ENCODE data around the gene PHACTR1.

DNA sequence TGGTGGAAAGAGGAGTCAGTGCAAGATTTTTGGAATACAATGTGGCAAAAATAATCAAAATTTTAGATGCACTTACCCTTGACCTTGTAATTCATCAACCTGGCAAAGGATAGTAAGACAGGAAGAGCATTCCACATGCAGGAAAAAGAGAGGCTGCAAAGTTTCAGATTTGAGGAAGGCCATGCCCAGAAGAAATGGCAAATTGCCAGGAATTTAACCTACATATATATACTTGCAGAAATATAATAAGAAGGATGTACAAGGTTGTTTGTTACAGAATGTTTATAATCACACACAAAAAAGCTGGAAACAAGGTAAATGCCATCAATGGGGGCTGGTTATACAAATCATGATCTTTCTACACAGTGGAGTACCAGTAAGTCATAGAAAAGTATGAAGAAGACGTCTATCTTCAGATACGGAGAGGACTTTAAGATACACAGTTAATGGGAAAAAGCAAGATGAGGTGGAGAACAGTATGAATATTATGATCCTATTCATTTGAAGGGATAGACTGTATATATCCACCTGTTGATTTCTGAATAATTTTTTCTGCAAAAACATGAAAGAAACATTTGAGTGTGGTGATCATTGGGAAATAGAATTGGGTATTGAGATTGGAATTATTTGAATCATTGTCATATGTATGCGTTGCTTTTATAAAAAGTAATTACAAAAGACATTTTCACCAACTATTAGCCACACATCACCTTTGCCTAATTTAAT is 358.0 kb downstream of the PHACTR1 start:
- TF ChIP-seq, protein P1, sequence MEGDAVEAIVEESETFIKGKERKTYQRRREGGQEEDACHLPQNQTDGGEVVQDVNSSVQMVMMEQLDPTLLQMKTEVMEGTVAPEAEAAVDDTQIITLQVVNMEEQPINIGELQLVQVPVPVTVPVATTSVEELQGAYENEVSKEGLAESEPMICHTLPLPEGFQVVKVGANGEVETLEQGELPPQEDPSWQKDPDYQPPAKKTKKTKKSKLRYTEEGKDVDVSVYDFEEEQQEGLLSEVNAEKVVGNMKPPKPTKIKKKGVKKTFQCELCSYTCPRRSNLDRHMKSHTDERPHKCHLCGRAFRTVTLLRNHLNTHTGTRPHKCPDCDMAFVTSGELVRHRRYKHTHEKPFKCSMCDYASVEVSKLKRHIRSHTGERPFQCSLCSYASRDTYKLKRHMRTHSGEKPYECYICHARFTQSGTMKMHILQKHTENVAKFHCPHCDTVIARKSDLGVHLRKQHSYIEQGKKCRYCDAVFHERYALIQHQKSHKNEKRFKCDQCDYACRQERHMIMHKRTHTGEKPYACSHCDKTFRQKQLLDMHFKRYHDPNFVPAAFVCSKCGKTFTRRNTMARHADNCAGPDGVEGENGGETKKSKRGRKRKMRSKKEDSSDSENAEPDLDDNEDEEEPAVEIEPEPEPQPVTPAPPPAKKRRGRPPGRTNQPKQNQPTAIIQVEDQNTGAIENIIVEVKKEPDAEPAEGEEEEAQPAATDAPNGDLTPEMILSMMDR (conservative IDR thresholded peaks at IDR 0.05; ENCODE audit: low read depth, low read length) = no peak
- TF ChIP-seq POLR2A (IDR thresholded peaks at IDR 0.05; ENCODE audit: low read depth, low read length) (no peak), MAZ (IDR thresholded peaks at IDR 0.05; ENCODE audit: borderline replicate concordance, low read depth, low read length) (no peak), SMC3 (IDR thresholded peaks at IDR 0.05; ENCODE audit: low read depth, low read length) (no peak), MXI1 (IDR thresholded peaks at IDR 0.05; ENCODE audit: borderline replicate concordance, low read depth, low read length) (no peak), RAD21 (IDR thresholded peaks at IDR 0.05; ENCODE audit: low read length) (no peak), NFE2L2 (IDR thresholded peaks at IDR 0.05; ENCODE audit: low read depth, low read length) (no peak)
